ENCODE data around the gene NAA80.
A peak's percentile ranks its signal among the peaks of the same experiment; 100 is the strongest.

NAA80 gene

GRCh38 chr3:50327943-50328691, 28.9 kb upstream of the NAA80 start, which contains the start of gene TUSC2:
Gene TUSC2 (minus strand): TSS chr3:50328223. CDS start chr3:50328099, 124 bp downstream.
- peak; percentile 95 for DNase-seq (ENCODE audit: low spot score)

DNA sequence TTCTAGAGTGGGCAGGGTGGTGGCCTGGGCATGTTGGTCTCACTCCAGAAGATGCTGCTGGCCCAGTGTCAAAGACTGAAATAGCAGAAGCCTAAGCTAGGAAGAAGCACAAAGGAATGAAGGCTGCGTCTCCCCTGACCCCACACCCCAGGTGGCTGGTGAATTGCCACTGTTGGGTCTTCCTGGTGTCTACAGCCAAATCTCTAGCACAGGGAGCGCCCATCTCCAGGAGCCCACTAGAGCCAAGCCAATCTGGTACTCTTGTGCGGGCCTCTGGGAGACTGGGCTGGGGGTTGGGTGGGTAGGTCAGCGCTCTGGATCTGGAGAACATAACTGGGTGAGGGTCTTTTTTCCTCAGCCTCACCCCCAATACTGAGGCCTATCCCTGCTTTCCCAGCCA, 27.9 kb upstream of the NAA80 start:
- no peak for DNase-seq (ENCODE audit: low spot score)

GRCh38 chr3:50326182-50326541, 27.0 kb upstream of the NAA80 start:
- DNase-seq (ENCODE audit: low spot score), result no peak

DNA sequence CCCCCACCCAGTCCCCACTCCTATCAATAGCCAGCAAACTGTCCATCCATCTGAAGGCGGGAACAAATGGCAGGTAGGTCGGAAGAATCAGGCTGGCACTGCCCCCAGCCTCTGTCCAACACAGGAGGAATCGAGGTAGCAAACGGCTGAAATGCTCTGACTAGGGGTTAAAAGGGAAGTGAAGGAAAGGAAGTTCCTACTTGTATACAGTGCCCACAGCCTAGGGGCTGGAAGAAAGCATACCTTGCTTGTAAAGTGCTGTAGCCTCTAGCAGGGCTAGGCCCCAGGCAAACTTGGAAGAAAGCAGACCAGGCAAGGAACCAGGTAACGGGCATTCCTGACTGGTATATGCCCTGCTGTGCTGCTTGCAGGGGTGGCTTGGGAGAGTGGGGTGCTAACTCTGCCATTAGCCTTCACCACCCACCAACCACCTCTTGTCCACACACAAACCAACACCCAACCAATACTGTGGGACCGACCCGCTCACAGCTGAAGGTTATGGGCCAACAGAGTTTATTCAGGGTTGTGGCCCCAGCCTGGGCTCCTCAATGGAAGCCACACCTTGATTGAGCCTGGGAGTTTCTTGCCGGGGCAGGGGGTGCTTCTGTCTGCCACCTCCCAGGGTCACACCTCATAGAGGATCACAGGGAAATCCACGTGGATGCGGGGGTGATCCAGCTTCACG, 26.4 kb upstream of the NAA80 start:
- DNase-seq (ENCODE audit: low spot score), result no peak

- no peak for DNase-seq (ENCODE audit: low spot score)
Measured at GRCh38 chr3:50325113-50325480, 25.9 kb upstream of the NAA80 start.

DNA sequence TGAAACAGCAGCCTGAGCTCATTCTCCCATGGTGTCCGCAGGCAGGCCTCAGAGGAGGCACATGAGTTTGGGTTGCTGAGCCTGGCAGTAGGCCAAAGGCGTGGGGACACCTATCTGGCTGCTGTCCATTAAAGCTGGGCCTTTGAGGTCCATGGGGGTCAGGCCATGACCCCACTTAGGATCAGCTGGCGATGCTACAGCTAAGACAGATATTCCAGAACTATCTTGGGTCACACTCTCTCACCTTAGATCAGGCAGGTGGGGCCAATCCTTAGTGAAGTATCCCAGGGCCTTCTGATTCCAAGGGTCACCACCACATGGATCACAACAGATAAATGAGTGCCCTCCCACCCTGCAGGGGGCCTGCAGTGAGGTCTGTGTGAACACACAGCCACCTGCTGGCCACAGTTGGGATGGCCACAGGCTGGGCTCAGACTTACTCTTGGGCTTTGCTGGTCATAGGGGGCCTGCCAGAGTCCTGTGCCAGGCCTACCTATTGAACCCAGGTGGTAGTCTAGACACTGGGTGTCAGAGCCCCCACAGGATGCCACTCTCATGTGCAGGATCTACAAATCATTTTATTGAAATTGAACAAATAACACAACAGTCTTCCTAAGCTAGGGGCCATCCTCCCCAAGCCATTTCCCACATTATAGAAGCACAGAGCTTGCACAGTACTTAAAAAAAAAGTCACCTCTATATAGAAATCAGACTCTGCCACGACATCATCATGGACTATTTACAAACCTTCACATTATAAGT, 25.3 kb upstream of the NAA80 start:
- peak; percentile 78 for DNase-seq (ENCODE audit: low spot score)

GRCh38 chr3:50323614-50324199, 24.5 kb upstream of the NAA80 start:
- DNase-seq (ENCODE audit: low spot score), result no peak

- DNase-seq (ENCODE audit: low spot score), result no peak
Measured at GRCh38 chr3:50323092-50323600, 23.9 kb upstream of the NAA80 start.

- no peak for DNase-seq (ENCODE audit: low spot score)
Measured at GRCh38 chr3:50322386-50323091, 23.3 kb upstream of the NAA80 start, which contains the start of gene HYAL2. Gene HYAL2 (minus strand): TSS chr3:50322745. CDS start chr3:50320489, 2,256 bp downstream.

- DNase-seq (ENCODE audit: low spot score), result no peak
Measured at GRCh38 chr3:50322115-50322385, 22.8 kb upstream of the NAA80 start.

DNA sequence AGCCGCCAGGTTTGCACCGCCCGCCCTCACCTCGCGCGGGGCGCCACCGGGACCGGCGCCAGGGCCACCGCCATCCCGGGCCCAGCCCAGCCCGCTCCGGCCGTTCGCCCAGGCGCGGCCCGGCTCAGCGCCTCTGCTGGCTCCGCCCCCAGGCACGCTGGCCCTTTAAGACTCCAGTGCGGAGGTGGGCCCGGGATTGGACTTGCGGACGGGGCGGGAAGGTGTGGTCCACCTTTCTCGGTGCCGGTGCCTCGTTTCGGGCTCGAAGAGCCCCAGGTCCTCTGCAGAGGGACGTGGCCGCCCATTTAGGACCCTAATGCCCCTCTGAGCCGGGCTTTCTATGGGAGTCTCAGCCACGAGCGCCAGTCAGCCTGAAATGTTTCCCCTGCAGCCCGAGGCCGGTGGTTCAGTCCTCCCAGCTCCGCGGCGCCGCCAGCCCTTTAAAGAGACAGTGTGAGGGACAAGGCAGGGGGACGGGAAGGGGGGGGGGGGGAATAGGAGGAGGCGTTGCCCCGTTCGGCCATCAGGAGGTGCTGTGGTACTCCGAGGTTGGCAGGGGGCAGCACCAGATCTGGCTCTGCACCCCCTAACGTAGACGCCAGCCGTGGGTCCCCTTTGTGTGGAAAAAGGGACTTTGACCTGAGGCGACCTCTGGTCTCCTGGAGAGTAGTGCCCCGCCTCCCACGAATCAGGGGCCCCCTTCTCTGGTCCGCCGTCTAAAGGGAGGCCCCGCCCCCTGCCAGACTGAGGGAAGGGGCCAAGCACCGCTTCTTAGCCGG, 22.3 kb upstream of the NAA80 start:
- DNase-seq (ENCODE audit: low spot score), result peak; percentile 87

GRCh38 chr3:50320853-50321335, 21.7 kb upstream of the NAA80 start:
- DNase-seq (ENCODE audit: low spot score), result peak; percentile 92

DNA sequence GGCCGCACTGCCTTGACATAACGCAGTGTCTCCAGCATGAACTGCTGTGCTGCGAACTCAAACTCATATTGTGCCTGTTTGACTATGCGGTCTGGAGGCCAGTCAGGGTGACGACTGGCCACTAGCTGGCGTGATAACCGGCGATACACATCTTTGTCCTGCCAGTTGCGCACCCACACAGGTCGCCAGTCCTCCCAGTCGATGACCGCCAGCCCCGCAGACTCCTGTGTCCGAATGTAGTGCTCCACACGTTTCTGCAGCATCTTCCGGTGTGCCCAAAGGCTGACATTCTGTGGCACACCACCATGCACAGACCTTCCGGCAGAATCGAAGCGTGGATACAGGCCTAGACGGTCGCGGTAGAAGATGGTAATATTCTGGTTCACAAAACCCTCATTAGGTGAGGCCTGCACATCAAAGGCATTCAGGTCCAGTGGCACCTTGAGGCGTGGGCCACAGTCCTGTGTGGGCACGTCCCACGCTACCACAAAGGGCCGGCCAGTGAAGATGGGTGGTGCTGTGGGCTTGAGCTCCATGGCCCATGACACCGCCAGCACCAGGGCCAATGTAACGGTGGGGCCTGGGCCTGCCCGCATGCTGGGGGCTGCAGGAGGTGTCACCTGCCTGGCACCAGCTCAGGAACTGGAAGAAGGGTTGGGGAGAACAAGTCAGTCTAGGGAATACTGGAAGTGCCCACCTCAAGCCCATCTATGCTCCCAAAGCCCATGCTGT, 20.9 kb upstream of the NAA80 start:
- DNase-seq (ENCODE audit: low spot score), result no peak

DNA sequence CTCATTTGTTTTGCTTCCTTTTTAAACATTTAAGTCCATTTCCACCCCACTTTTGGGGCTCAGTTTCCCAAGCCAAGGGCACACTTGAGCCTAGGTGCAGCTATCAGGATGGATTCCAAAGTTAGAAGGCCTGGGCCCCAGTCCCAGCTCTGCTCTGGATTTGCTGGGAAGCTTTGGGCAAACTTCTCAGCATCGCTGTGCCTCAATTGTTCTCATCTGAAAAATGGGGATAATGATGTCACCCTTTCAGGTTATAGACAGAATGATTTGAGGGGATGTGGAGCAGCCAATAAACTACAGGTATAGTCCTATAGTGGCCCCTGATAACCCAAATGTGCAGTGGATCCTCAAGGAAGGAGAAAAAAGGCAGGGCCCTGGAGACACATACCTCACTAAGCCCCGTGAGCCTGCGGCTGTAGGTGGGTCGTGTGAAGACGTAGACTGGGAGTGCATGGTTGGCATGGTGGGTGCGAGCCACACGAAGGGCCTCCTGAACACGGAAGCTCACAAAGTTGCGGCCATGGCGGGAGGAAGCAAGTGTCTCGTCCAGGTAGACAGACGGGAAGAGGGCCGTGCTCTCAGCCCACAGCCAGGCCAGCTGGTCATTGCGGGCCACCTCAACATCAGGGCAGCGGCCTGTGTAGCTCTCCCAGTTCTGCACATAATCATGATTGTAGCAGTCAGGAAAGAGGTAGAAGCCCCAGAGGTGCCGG, 20.1 kb upstream of the NAA80 start:
- DNase-seq (ENCODE audit: low spot score), result no peak

DNA sequence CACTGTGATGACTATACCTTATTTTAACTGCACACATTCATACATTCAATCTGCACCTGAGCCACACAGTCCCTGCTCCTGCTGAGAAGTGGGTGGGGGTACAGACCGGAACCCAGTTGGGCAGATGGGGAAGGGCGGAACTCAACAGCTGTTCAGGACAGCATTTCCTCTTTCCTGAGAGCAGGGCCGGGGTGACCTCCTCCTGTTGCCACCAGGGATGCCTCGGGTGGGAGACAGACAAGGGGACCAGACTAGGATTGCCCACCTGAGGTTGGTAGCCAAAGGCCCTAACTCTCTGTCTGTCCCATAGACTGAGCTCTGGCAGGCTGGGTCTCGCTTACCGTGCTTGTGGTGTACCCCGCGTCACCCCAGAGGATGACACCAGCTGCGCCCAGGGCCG, 19.4 kb upstream of the NAA80 start:
- DNase-seq (ENCODE audit: low spot score), result no peak

- DNase-seq (ENCODE audit: low spot score), result no peak
Measured at GRCh38 chr3:50318163-50318562, 19.0 kb upstream of the NAA80 start.

DNA sequence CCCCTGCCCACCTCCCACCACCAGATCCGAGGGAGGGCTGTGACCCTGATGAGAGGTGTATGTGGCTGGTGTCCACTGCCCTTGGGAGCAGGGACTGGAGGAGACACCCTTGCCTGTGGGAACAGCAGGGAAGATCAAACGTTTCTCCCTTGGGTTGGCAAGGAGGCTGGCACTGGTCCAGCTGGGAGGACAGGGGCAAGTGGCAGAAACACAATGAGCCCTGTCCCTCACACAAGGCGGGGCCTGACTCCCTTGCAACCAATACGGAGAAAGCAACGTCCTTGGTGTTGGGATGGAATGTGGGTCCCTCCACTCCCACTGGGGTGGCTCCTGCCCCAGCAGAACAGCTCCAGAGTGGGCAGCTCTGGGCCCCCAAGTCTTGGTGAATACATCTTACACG, 18.1 kb upstream of the NAA80 start:
- peak; percentile 17 for DNase-seq (ENCODE audit: low spot score)

DNA sequence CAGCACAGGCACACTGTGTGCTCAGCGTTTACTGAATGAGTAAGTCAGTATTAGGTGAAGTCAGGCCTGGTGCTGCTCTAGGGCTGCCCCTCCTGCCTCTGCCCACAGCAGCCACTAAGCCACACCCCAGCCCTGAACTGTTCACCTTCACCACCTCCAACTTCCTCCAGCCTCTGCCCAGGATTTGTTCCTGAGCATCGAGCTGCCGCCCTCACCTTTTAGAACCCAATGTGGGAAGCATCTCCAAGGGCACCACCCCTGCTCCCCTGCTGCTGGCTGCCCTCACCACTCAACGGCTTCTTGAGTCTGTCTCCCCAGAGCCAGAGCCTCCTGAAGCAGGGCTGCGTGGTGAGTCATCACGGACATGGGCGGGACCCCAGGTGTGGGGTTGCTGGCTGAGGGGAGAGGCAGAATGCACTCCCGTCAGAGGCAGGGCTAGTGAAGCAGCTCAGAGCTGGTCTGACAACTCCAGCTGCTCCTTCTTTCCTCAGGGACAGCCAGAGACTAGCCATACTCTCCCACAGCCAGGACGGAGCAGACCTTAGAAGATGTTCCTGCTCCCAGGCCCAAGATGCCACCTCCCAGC, 17.5 kb upstream of the NAA80 start:
- peak; percentile 54 for DNase-seq (ENCODE audit: low spot score)

DNA sequence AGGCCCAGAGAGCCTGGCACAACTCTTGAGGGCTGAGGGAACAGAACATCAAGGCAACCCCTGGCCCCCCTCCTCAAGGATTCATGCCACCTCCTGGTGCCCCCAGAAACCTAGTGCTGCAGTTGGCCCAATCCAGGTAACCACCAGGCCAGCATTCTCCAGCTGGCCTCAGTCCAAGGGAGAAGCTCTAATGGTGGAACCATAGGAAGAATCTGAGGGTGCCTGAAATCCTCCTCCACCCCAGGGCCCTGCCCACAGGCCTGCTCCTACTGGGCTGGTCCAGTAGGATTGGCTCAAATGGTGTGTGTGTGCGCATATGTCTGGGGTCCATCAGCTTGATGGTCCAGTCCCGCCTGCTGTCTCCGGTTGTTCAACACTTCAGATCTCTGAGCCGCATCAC, 15.6 kb upstream of the NAA80 start:
- no peak for DNase-seq (ENCODE audit: low spot score)
